ENCODE measurements around the gene BMP5.
A peak's percentile ranks its signal among the peaks of the same experiment; 100 is the strongest.

BMP5 gene

GRCh38 chr6:55729665-55730064 lies 145.7 kb downstream of the BMP5 start:
- H3K4me3 ChIP-seq (ENCODE audit: low read length), result no peak overlapping the region
- no peak for TF ChIP-seq CTCF (conservative IDR thresholded peaks at IDR 0.05; ENCODE audit: low read depth, low read length)
- no peak for DNase-seq (ENCODE audit: low read depth)

GRCh38 chr6:55726144-55726543 lies 149.2 kb downstream of the BMP5 start:
- no peak for TF ChIP-seq CTCF (conservative IDR thresholded peaks at IDR 0.05; ENCODE audit: low read depth, low read length)
- H3K4me3 ChIP-seq (ENCODE audit: low read length), result no peak overlapping the region
- DNase-seq (ENCODE audit: low read depth), result no peak

GRCh38 chr6:55714831-55715230 lies 160.6 kb downstream of the BMP5 start:
- no peak for DNase-seq (ENCODE audit: low read depth)
- no peak overlapping the region for H3K4me3 ChIP-seq (ENCODE audit: low read length)
- no peak for TF ChIP-seq CTCF (conservative IDR thresholded peaks at IDR 0.05; ENCODE audit: low read depth, low read length)

GRCh38 chr6:55713436-55713835 lies 162.0 kb downstream of the BMP5 start:
- H3K4me3 ChIP-seq (ENCODE audit: low read length), result no peak overlapping the region
- no peak for TF ChIP-seq CTCF (conservative IDR thresholded peaks at IDR 0.05; ENCODE audit: low read depth, low read length)
- no peak for DNase-seq (ENCODE audit: low read depth)

- no peak for DNase-seq (ENCODE audit: low read depth)
- TF ChIP-seq CTCF (conservative IDR thresholded peaks at IDR 0.05; ENCODE audit: low read depth, low read length), result no peak
- H3K4me3 ChIP-seq (ENCODE audit: low read length), result no peak overlapping the region
Observed at GRCh38 chr6:55708711-55709110, 166.7 kb downstream of the BMP5 start.

GRCh38 chr6:55705451-55706440 lies 169.6 kb downstream of the BMP5 start:
- DNase-seq (ENCODE audit: low read depth), result no peak
- no peak for TF ChIP-seq CTCF (conservative IDR thresholded peaks at IDR 0.05; ENCODE audit: low read depth, low read length)
- no peak overlapping the region for H3K4me3 ChIP-seq (ENCODE audit: low read length)

- no peak for TF ChIP-seq CTCF (conservative IDR thresholded peaks at IDR 0.05; ENCODE audit: low read depth, low read length)
- H3K4me3 ChIP-seq (ENCODE audit: low read length), result no peak overlapping the region
- DNase-seq (ENCODE audit: low read depth), result peak; percentile 19
Observed at GRCh38 chr6:55704421-55704820, 171.0 kb downstream of the BMP5 start.
